Ishikawa (cell line): Measurements from ENCODE around the gene ABR.

ENCODE experiments used
- CEBPB ChIP-seq: IDR thresholded peaks from 2 replicates; pipeline ENCODE4 v1.6.1; 2012
- CREB1 ChIP-seq: IDR thresholded peaks from 2 replicates; pipeline ENCODE4 v1.6.1; 2012; ENCODE audit warnings: low read depth
- EGR1 ChIP-seq: IDR thresholded peaks from 2 replicates; pipeline ENCODE4 v1.6.1; 2012
- EP300 ChIP-seq: IDR thresholded peaks from 2 replicates; pipeline ENCODE4 v1.6.1; 2012; ENCODE audit warnings: borderline replicate concordance
- FOXM1 ChIP-seq: IDR thresholded peaks from 2 replicates; pipeline ENCODE4 v1.6.1; 2012; ENCODE audit warnings: low read depth, borderline replicate concordance
- NFIC ChIP-seq: IDR thresholded peaks from 2 replicates; pipeline ENCODE4 v1.6.1; 2012
- RAD21 ChIP-seq: IDR thresholded peaks from 2 replicates; pipeline ENCODE4 v1.6.1; 2012; ENCODE audit warnings: low read depth
- TAF1 ChIP-seq: IDR thresholded peaks from 2 replicates; pipeline ENCODE4 v1.6.1; 2012; ENCODE audit warnings: low read depth, mild to moderate bottlenecking
- TCF12 ChIP-seq: IDR thresholded peaks from 2 replicates; pipeline ENCODE4 v1.6.1; 2012; ENCODE audit warnings: low read depth
- TEAD4 ChIP-seq: IDR thresholded peaks from 2 replicates; pipeline ENCODE4 v1.6.1; 2012
- YY1 ChIP-seq: IDR thresholded peaks from 2 replicates; pipeline ENCODE4 v1.6.1; 2012; ENCODE audit warnings: low read depth
- ZBTB7A ChIP-seq: IDR thresholded peaks from 2 replicates; pipeline ENCODE4 v1.6.1; 2012; ENCODE audit warnings: low read depth
- TF ChIP-seq, protein P1 (sequence below): IDR thresholded peaks from 2 replicates; pipeline ENCODE4 v1.6.1; 2012
- TF ChIP-seq, protein P2 (sequence below): IDR thresholded peaks from 2 replicates; pipeline ENCODE4 v1.6.1; 2012
- TF ChIP-seq, protein P3 (sequence below): IDR thresholded peaks from 2 replicates; pipeline ENCODE4 v1.6.1; 2012; ENCODE audit warnings: low read depth, mild to moderate bottlenecking

ABR gene

DNA sequence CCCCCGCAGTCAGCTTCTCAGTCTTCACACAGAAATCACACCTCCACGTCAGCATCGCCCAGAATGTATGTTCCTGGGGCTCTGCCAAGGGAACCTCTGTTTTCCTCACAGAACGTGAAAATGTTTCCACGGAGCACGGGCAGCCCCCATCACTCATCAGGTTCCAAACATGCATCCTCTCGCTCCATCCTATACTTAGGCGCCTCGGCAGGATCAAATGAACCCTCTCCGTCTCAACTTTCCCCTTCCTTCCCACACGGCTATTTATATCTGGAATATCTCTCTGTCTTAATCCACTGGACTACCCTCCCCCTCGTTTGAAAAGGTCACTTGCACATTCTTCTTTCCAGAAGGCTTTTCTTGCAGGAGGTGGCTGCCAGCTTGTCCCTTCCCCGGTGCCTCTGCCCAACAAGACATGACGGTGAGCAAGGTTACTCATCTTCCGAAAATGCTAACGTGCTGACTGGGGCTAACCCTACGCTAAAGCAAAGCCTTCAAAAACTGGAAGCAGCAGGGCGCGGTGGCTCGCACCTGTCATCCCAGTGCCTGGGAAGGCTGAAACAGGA is 221.8 kb downstream of the ABR start:
- no peak for TF ChIP-seq CREB1
- no peak for TF ChIP-seq TAF1
- no peak for TF ChIP-seq RAD21
- no peak for TF ChIP-seq FOXM1
- no peak for TF ChIP-seq NFIC
- TF ChIP-seq, protein P1, sequence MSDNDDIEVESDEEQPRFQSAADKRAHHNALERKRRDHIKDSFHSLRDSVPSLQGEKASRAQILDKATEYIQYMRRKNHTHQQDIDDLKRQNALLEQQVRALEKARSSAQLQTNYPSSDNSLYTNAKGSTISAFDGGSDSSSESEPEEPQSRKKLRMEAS = no peak
- no peak for TF ChIP-seq CEBPB

DNA sequence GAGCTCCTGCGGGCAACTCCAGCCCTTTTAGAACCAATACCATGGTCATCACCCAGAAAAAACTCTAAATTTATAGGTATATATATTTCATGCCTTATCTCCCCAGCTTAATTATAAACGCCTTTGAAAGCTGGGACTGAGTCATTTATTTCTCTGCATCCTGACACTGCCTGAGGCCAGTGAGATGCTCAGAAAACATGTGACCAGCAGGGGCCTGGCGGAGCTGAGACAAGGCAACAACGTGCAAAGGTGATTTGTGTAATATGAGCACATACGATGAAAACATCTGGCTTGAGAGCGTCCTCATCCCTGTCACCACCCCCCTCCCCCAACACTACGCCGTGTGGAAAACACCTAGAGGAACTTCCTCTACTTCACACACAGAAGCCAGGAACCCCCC is 222.9 kb downstream of the ABR start:
- TF ChIP-seq ZBTB7A (no peak), EP300 (no peak), TAF1 (no peak), RAD21 (no peak), TCF12 (no peak), FOXM1 (no peak), EGR1 (no peak), CEBPB (no peak), YY1 (no peak)
- TF ChIP-seq, protein P2, sequence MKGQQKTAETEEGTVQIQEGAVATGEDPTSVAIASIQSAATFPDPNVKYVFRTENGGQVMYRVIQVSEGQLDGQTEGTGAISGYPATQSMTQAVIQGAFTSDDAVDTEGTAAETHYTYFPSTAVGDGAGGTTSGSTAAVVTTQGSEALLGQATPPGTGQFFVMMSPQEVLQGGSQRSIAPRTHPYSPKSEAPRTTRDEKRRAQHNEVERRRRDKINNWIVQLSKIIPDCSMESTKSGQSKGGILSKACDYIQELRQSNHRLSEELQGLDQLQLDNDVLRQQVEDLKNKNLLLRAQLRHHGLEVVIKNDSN = no peak
- TF ChIP-seq, protein P3, sequence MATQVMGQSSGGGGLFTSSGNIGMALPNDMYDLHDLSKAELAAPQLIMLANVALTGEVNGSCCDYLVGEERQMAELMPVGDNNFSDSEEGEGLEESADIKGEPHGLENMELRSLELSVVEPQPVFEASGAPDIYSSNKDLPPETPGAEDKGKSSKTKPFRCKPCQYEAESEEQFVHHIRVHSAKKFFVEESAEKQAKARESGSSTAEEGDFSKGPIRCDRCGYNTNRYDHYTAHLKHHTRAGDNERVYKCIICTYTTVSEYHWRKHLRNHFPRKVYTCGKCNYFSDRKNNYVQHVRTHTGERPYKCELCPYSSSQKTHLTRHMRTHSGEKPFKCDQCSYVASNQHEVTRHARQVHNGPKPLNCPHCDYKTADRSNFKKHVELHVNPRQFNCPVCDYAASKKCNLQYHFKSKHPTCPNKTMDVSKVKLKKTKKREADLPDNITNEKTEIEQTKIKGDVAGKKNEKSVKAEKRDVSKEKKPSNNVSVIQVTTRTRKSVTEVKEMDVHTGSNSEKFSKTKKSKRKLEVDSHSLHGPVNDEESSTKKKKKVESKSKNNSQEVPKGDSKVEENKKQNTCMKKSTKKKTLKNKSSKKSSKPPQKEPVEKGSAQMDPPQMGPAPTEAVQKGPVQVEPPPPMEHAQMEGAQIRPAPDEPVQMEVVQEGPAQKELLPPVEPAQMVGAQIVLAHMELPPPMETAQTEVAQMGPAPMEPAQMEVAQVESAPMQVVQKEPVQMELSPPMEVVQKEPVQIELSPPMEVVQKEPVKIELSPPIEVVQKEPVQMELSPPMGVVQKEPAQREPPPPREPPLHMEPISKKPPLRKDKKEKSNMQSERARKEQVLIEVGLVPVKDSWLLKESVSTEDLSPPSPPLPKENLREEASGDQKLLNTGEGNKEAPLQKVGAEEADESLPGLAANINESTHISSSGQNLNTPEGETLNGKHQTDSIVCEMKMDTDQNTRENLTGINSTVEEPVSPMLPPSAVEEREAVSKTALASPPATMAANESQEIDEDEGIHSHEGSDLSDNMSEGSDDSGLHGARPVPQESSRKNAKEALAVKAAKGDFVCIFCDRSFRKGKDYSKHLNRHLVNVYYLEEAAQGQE = no peak
- TF ChIP-seq, protein P1 = no peak

DNA sequence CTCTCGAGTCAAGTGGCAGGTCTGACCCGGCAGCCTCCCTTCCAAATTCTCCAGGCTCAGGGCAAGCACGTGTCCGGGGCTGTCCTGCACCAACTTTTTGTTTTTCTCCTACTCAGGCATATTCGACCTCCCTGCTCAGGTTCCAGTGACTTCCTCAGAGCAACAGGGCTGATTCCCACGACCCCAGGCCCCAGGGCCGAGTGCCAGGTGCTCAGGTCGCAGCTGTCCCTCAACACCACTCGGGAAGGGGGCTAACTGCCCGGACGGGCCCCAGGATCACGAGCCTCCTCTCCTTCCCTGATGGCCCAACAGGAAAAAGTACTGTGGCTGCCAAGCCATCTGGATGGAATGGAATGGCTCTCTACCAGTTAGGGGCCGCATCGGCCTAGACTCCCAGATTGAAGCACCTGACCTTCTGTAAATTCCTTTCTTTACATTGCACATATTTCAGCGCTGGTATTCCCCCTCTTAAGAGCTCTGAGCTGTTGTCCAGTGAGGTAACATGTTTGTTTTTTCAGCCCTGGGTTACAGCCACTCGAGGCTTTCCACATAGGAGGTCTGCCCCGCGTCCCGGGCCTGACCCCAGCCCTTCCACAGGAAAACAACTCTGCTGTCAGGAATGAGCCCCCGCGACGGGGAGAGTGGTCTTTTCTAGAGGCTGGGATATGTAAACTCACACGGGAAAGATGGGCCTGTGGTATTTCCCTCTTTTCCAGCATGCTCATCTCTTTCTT is 225.2 kb downstream of the ABR start:
- TF ChIP-seq TEAD4 = 0 out of 2 replicates have a peak, but pooled peaks have one; percentile 9
- no peak for TF ChIP-seq ZBTB7A
- TF ChIP-seq, protein P2 = no peak
- TF ChIP-seq EP300 = 0 out of 2 replicates have a peak, but pooled peaks have one; percentile 15

DNA sequence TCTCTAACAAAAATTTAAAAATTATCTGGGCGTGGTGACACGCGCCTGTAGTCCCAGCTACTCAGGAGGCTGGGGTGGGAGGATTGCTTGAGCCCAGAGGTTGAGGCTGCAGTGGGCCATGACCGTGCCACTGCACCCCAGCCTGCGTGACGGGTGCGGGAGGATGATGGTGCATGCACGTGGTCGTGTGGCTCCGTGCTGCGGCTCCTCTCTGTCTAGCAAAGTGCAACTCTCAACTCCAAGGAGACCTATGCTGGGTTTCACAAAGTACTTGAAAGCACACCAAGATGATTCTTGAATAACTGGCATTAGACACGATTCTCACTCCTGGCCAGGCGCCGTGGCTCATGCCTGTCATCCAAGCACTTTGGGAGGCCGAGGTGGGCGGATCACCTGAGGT is 226.0 kb downstream of the ABR start:
- TF ChIP-seq CEBPB (no peak), NFIC (no peak), TEAD4 (no peak), EP300 (no peak), TCF12 (no peak), YY1 (no peak), CREB1 (no peak)
- TF ChIP-seq, protein P3 = no peak
- TF ChIP-seq, protein P1 = no peak
